GM19193 (cell line): ENCODE data around the gene MAP3K13.
A peak's percentile ranks its signal among the peaks of the same experiment; 100 is the strongest.

Experiments
- POLR2A ChIP-seq: IDR thresholded peaks from 4 replicates; pipeline ENCODE4 v1.6.1; 2011; ENCODE audit not compliant: insufficient read depth, insufficient read length; ENCODE audit errors: extremely low read depth

MAP3K13 gene

DNA sequence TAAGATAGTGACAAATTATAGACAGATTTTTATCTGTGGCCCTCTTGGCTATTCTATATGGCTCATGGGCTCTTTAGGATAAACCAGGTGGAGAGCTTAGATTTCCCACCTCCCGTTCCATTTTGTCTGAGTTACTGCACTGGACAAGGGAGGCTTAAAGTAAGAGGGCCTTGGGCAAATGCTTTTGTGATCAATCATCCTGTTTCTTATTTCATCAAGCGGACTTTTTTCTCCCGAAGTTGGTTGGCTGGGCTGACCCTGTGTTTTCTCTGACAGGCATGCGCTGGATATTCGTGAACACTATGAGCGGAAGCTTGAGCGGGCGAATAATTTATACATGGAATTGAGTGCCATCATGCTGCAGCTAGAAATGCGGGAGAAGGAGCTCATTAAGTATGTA lies 102.5 kb downstream of the MAP3K13 start:
- TF ChIP-seq POLR2A: no peak

DNA sequence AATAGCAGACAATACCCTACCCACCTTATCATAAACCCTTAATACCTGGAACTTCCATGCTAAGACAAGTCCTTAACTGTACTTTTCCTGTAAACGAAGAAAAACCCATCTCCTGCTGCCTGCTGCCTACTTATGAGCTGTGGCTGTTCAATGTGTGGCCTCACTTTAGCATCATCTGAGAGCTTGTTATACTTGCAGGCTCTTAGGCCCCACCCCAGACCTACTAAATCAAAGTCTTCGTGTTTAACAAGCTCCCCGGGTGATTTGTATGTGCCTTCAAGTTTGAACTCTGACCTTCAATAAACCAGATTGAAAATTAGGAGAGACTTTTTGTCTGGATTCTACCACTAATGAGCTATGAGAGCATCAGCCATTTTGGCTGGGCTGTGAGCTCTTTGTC lies 106.6 kb downstream of the MAP3K13 start:
- no peak for TF ChIP-seq POLR2A

DNA sequence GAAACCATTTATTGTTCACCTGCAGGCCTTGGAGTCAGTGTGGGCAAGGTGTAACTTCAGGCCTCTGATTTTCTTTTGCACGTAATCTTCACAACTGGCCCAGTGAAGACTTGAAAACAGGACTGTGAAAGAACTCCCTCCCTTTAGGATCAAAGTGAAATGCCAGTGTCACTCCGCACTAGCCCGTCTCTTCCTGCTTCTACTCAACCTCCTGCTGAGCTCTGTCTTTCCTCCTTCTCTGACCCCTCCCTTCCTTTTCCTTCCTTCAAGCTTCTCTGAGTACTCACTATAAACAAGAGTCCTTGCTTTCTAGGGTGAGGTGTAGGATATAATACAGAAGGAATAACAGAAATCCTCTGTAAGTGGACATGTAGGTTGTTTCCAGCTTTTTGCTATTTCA lies 107.4 kb downstream of the MAP3K13 start:
- no peak for TF ChIP-seq POLR2A

DNA sequence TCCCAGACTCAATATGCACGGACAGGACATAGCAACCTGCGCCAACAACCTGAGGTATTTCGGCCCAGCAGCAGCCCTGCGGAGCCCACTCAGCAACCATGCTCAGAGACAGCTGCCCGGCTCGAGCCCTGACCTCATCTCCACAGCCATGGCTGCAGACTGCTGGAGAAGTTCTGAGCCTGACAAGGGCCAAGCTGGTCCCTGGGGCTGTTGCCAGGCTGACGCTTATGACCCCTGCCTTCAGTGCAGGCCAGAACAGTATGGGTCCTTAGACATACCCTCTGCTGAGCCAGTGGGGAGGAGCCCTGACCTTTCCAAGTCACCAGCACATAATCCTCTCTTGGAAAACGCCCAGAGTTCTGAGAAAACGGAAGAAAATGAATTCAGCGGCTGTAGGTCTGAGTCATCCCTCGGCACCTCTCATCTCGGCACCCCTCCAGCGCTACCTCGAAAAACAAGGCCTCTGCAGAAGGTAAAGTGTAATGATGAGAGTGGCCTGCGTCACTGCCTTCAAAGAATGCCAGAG lies 110.4 kb downstream of the MAP3K13 start:
- no peak for TF ChIP-seq POLR2A

DNA sequence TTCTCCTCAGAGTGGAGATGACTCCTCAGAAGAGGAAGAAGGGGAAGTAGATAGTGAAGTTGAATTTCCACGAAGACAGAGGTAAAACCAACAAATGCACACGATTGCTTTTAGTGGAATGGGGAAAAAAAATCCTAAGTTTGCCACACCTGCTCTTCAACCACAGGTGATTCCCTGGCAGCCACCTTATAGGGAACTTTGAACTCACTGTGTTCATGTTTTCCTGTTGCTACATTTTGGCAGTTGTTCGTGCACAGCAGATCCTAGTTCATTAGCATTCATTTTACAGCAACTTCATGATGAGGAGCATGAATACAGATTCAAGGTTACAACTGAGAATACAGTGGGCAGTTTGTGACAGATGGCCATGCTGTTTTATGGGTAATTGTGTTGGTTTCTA lies 114.4 kb downstream of the MAP3K13 start:
- TF ChIP-seq POLR2A: no peak

DNA sequence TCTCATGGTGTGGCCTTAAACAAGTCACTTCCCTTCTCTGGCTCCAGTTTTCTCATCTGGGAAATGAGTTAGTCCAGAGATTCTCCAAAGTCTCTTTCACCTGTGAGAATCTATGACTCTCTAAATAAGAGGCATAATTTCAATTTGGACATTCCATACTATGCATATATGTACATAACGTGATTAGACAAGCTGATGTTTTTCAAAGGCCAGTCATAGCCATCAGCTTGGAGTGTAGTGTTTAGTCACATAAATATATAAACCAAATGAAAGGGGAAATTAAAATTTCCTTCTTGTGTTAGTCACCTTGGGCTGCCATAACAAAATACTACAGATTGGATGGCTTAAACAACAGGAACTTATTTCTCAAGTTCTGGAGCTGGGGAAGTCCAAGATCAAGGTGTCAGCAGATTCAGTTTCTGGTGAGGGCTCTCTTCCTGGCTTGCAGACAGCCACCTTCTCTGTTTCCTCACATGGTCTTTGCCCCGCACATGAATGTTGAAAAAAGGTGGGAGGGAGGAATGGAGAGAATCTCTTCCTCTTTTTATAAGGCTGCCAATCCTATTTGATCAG lies 116.5 kb downstream of the MAP3K13 start:
- TF ChIP-seq POLR2A: no peak

DNA sequence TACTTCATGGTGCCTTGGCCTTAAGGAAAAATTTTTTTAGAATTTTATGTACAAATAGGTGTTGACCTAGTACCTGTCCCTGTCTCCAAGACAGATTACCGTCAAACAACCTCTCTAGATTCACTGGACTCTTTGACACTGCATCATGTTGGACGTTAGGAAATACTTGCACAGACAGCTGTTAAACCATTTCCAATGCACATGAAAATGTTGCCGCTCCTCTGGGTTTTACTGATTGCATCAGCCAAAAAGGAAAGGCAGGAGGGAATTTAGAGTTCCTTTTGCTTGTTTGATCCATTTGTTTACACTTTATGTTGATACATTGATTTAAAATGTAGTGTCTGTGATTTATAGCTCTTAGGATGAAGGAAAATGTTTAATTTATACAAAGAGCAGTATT lies 121.4 kb downstream of the MAP3K13 start:
- no peak for TF ChIP-seq POLR2A

DNA sequence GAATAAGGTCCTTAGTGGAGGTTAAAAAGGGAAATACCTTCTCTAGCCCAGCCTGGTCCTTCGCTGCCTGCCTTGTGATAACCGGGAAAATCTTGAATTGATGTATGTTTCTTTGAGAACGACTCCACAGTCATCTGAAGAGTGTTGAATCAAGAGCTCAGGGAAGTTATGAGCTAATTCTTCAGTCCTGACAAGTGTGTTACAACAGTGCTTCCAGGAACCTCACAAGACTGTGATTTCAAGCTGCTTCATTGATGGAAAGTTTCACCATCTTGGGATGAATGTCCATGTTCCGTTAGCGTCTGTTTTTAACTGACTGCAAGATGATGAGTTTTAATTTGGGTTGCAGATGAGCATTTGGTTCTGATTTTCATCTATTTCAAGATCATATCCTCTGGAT lies 123.5 kb downstream of the MAP3K13 start:
- TF ChIP-seq POLR2A: no peak

DNA sequence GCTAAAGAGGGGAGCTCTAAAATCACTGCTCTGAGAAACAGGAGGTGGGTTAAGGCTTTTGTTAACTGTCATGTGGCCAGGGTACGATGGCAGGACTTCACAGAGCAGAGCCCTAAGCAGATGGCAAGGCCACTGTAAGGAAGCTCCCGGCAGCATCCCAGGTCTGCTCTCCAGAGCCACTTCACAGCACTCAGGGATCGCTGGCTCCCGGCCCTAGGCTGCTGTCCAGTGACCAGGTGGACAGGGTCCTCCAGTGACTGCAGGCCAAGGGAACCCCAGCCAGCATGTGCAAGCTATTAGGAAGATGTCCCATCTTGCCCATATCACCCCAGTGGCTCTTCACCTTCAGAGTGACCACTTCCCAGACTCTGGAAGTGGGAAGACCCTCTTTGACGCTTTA lies 125.5 kb downstream of the MAP3K13 start:
- no peak for TF ChIP-seq POLR2A

DNA sequence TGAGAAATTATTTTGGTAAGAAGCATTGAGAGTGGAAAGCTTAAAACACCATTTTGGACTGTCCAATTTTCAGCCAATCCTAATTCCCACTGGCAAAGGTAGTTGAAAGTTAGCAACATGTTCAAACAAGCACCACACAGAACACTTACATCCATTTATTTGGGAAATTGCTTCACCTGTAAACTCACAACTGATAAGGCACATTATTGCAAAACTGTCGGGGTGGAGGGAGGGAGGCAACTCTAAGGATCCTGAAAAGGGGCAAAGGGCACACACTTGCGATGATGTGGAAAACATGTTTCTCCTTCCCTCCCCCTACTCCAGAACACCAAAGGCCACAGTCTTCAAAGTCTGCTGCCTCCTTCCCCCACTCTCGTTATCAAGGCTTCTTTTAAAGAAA lies 126.5 kb downstream of the MAP3K13 start:
- no peak for TF ChIP-seq POLR2A

DNA sequence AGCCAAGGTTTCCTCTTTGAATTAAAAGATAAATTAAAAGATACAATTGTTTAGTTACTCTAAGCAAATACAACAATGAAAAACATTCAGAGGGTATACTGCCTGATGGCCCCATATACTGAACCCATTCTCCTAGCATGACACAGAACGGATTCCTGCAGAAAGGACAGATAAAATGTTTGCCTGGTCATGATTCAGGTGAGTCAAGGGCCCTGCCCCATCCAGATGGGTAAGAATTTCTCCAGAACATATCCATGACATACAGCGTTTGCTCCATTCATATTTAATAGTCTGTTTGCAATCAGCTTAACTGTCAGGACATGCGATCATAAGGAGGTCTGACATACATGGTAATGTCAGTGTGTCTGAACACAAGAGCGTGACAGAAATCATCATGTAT lies 127.3 kb downstream of the MAP3K13 start:
- no peak for TF ChIP-seq POLR2A

DNA sequence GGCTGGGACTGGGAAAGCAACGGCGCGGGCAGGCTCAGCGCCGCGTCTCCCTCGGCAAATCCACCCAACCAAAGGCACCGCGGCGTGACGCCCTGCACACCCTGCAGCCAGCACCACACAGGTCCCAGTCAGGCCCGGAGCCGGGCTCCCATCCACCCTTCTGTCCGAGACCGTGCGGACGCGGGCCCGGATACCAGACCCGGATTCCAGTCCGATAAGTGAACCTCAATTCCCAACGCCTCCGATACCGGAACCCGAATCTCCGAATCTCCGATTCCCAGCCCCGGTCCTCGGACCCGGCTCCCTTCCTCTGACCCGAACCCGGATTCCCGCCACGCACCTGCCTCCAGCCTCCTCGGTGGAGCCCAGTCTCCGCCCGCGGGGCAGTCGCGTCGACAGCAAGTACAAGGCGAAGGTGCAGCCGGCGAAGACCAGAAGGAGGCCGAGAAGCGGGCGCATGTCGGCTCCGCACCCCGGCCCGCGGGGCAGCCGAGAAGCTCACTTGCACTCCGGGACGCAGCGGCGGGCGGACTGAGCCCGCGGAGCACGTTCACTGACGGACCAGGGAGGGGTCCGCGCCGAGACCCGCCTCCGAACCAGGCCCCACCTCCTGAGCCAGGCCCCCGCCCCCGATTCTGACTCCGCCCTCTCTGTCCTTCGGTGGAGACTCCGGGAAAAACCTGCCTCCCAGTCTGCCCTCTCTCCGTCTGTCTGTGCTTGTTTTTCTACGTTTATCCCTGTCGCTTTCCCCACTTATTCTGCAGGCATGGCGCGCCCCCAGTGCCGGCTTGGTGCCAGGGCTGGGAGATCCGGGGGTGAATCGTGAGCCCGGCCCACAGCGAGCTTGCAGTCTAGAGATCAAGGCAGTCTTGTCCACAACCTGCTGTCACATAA lies 135.8 kb downstream of the MAP3K13 start, which contains the start of gene TMEM41A:
Gene TMEM41A (minus strand): TSS at position 533 of the 894 bp plus-strand sequence. CDS start 74 bp downstream, at position 459.
- TF ChIP-seq POLR2A: peak; percentile 90

DNA sequence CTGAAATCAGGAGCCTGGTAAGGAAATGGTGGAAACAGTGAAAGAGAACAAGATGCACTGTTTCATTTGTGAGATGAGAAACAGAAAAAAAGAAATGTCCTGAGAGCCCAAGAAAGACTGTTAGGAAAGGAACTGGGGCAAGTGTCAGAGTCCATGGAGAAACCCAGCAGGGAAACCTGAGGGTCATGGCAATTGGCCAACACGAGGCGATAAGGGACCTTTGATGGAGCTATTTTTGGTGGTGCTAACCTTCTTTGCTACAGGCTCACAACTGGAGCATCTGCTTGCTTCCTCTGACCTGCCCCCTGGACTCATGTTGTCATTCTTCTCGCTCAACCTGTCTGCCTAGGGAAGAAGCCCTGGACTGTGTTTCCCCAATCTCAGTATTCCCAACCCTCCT lies 140.1 kb downstream of the MAP3K13 start:
- no peak for TF ChIP-seq POLR2A

DNA sequence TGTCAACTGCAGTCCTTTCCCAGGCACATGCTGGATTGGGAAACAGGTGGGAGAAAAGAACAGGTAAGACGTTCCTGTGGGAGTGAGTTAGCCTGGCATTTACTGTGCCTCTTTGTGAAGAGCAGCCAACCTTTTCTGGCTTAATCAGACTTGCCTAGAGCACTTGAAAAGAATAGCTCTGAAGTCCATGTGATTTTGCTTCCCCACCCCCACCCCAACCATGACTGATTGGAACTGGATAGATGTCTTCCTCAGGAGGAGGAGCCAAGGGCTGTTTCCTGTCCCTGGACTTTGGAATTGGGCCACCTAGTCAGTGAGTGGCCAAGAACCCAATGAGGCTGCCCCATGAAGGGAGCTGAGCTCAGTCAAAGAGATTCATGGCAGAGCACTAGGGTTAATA lies 140.6 kb downstream of the MAP3K13 start:
- no peak for TF ChIP-seq POLR2A

DNA sequence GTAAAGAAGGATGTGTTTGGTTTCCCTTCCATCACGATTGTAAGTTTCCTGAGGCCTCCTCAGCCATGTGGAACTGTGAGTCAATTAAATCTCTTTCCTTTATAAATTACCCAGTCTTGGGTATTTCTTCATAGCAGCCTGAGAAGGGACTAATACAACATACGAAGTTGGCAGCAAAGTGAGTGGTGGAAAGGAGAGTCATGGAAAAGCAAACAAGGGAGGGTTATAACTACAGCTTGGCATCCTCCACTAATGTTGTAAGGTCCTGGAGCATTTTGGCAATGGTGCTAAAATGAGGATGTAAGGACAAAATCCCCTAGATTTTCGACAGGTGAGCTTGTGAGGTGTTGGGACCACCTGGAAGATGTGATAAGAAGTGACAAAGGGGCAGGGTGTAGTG lies 141.7 kb downstream of the MAP3K13 start:
- TF ChIP-seq POLR2A: no peak

DNA sequence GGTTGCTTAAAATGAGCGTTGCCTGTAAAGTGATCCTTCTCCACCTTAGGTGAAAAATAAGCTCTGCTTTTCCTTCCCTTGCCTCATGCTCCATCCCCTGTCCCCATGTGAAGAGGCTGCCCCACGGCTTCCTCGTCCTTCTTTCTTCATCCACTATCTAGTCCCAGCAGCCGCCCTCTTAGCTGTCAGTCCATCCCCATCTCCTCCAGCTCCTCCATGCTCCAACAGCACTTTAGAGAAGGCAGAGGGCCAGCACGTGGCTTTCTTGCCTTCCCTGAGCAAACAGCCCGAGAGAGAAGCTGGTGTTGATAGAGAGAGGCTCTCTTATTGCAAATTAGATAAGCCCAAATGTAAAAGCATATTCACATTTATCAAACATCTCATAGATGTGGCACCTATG lies 144.9 kb downstream of the MAP3K13 start:
- no peak for TF ChIP-seq POLR2A

DNA sequence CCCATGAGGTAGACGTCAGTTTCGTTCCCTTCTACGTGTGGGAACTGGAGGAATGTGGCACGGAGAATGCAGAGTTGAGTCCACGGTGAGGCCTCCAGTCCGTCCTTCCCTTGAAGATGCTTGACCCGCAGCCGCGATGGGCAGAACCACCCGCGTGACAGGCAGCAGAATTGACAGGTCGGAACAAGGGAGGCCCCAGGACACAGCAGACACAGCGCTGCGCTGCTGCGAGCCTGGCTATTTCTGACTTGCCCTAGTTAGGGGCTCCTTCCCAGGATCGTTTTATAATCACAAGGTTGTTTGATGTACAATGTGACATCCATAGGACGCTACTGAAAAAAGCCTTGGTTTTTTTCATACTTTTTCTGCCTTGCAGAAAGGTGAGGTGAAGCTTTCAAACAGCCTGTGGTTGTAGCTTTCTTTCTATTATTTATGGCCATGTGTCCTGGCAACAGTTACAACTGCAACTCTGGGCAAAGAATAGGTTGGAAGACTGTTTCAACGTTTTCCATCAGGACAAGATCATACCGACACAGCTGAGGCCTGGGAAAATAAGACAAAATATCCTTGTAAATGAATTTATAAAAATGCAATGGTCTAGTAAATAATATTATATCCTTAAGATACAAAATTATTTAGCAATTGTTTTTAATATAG lies 145.5 kb downstream of the MAP3K13 start:
- no peak for TF ChIP-seq POLR2A

DNA sequence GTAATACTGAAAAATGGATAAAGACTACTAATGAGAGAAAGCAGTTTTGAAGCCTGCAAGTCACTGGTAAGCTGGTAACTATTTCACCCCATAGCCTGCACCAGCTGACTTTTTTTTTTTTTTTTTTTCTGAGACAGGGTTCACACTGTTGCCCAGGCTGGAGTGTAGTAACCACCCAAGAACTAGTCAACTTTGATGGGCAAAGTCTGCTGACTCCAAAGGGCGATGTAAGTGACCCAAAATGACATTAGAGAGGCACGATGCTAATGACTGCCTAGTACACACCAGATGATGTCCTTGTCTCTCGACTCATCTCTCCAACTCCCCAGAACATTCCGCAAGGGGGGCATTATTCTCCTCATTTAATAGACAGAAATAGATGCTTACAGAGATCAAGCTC lies 148.8 kb downstream of the MAP3K13 start:
- no peak for TF ChIP-seq POLR2A
